Measurements from ENCODE around the gene CAB39.
A peak's percentile ranks its signal among the peaks of the same experiment; 100 is the strongest.
"Not testable (repeated sequence)": the region's sequence is repeated elsewhere in the genome, so short reads cannot be mapped to it uniquely, and the experiment has no call there.

CAB39 gene

GRCh38 chr2:230721712-230722111 lies 9.1 kb downstream of the CAB39 start:
- TF ChIP-seq, protein P1, sequence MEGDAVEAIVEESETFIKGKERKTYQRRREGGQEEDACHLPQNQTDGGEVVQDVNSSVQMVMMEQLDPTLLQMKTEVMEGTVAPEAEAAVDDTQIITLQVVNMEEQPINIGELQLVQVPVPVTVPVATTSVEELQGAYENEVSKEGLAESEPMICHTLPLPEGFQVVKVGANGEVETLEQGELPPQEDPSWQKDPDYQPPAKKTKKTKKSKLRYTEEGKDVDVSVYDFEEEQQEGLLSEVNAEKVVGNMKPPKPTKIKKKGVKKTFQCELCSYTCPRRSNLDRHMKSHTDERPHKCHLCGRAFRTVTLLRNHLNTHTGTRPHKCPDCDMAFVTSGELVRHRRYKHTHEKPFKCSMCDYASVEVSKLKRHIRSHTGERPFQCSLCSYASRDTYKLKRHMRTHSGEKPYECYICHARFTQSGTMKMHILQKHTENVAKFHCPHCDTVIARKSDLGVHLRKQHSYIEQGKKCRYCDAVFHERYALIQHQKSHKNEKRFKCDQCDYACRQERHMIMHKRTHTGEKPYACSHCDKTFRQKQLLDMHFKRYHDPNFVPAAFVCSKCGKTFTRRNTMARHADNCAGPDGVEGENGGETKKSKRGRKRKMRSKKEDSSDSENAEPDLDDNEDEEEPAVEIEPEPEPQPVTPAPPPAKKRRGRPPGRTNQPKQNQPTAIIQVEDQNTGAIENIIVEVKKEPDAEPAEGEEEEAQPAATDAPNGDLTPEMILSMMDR (IDR thresholded peaks at IDR 0.05; ENCODE audit: insufficient read depth, low read depth, low read length, missing control alignments), result no peak
- H3K4me3 ChIP-seq (ENCODE audit: low read length), result no peak overlapping the region
- peak; percentile 58 for DNase-seq (ENCODE audit: low read depth)

- H3K4me3 ChIP-seq (ENCODE audit: low read length), result no peak overlapping the region
- TF ChIP-seq, protein P1 (IDR thresholded peaks at IDR 0.05; ENCODE audit: insufficient read depth, low read depth, low read length, missing control alignments), result no peak
- DNase-seq (ENCODE audit: low read depth), result no peak
These were observed 9.7 kb downstream of the CAB39 start for GRCh38 chr2:230722207-230722885.

DNA sequence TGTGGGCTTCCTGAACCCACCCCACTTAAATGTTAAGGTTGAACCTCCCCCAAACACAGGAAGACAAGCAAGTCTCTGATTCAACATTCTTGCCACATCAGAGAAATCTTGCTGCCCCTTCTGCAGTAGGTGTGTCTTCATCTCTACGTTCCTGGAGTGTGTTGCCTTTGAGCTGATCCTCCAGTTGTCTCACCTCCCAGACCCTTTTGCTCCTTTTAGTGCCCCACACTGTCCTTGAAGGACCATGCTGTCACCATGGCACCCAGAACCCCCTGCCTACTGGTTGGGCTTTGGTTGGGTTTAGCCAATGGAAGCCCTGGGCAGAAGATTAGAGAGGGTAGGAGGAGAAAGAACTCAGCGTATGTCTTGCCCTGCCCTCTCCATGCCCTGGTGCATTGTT lies 10.7 kb downstream of the CAB39 start:
- TF ChIP-seq, protein P1 (IDR thresholded peaks at IDR 0.05; ENCODE audit: insufficient read depth, low read depth, low read length, missing control alignments), result no peak
- DNase-seq (ENCODE audit: low read depth), result peak; percentile 50
- no peak overlapping the region for H3K4me3 ChIP-seq (ENCODE audit: low read length)

DNA sequence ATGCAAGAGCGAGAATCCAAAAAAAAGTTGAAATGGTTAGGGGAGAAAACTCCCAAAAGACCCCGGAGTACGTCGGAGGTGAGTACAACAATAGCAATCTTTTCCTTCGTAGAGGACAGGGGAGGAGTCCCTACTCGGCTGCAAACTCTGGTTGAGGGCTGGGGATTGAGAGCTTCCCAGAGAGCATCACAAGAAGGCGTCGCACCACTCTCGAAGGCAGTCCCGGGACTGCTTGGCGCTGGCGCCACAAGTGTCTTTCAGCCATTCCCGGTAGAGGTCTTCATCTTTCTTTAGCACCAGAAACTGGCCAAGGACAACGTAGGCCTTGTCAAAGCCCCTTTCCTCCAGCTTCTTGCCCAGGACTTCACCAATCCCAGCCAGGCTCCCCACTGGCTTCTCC lies 12.3 kb downstream of the CAB39 start:
- H3K4me3 ChIP-seq (ENCODE audit: low read length); DNase-seq (ENCODE audit: low read depth): not testable (repeated sequence)

DNA sequence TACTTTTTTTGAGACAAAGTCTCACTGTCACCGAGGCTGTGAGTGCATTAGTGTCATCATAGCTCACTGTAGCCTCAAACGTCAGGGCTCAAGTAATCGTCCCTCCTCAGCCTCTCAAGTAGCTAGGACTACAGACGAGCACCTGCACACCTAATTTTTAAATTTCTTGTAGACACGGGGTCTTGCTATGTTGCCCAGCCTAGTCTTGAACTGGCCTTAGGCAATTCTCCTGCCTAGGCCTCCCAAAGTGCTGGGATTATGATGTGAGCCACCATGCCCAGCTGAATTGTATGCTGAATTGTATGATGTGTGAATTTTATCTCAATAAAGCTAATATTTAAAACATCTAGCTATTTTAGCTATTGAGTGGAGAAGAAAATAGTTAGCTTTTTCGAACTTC lies 18.9 kb downstream of the CAB39 start:
- no peak for DNase-seq (ENCODE audit: low read depth)
- TF ChIP-seq, protein P1 (IDR thresholded peaks at IDR 0.05; ENCODE audit: insufficient read depth, low read depth, low read length, missing control alignments), result no peak
- no peak overlapping the region for H3K4me3 ChIP-seq (ENCODE audit: low read length)

DNA sequence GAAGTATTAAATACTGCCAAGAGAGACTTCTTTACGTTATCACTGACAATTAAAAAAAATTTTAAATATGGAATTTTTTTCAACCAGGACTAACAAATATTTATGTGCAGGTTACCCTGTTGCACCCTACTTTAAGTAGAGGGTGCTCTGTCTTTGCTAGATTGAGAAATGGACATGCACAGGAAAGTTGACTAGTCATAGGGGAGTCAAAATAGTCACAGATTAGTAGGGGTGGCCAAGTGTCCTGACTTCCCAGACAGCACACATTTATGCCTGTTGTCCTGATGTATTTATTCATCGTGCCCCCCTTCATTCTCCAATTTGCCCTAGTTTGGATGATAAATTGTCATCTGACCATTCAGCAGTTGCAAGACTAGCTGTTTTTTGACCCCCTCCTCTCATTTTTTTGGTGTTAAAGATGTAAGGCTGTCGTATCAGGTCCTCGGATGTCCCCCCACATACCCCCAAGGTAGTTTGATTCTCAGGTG lies 20.3 kb downstream of the CAB39 start:
- TF ChIP-seq, protein P1 (IDR thresholded peaks at IDR 0.05; ENCODE audit: insufficient read depth, low read depth, low read length, missing control alignments), result no peak
- no peak overlapping the region for H3K4me3 ChIP-seq (ENCODE audit: low read length)
- no peak for DNase-seq (ENCODE audit: low read depth)

GRCh38 chr2:230734247-230735175 lies 21.9 kb downstream of the CAB39 start:
- TF ChIP-seq, protein P1 (IDR thresholded peaks at IDR 0.05; ENCODE audit: insufficient read depth, low read depth, low read length, missing control alignments), result no peak
- no peak for DNase-seq (ENCODE audit: low read depth)
- no peak overlapping the region for H3K4me3 ChIP-seq (ENCODE audit: low read length)
